Panc1 (cell line): ENCODE data around the gene RPL22L1.

ENCODE experiments used
- CTCF ChIP-seq: fragments of 450-650 bp; IDR thresholded peaks from 2 replicates; pipeline ENCODE4 v1.5.1; 2017; ENCODE audit warnings: mild to moderate bottlenecking
- TF ChIP-seq, protein P1 (sequence below), 2 experiments: IDR thresholded peaks; 2 replicates each; pipeline ENCODE4 v1.6.1; 2011 to 2012; ENCODE audit warnings: low read depth in 2 of 2, control low read depth in 1 of 2, low read length in 1 of 2, mild to moderate bottlenecking in 1 of 2, moderate library complexity in 1 of 2; ENCODE audit not compliant: insufficient read depth in 1 of 2

DNA sequence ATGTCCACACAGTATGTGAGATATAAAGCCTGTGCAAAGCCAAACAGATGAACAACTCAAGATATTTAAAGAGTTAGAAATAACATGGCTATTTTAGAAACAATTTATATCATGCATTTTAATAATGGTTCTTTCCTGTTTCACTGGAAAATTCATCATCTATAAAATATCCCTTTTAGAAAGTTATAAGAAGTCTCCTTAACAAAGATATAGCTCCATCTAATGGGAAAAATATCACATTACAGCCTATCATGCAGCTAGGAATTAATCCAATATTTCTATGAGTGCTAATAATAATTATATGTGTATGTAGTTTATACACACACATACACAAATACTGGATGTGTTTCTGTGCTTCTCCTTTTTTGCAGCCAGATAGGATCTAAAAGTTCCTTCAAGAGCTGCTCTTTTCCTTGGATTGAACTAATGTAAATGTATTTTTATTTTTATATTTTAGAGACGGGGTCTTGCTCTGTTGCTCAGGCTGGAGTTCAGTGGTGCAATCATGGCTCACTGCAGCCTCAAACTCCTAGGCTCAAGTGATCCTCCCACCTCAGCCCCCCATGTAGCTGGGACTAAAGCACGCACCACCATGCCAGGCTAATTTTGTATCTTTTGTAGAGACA is 21.6 kb downstream of the RPL22L1 start:
- peak; percentile 69; the same call in 1 of the 2 replicates for TF ChIP-seq CTCF
- TF ChIP-seq, protein P1, sequence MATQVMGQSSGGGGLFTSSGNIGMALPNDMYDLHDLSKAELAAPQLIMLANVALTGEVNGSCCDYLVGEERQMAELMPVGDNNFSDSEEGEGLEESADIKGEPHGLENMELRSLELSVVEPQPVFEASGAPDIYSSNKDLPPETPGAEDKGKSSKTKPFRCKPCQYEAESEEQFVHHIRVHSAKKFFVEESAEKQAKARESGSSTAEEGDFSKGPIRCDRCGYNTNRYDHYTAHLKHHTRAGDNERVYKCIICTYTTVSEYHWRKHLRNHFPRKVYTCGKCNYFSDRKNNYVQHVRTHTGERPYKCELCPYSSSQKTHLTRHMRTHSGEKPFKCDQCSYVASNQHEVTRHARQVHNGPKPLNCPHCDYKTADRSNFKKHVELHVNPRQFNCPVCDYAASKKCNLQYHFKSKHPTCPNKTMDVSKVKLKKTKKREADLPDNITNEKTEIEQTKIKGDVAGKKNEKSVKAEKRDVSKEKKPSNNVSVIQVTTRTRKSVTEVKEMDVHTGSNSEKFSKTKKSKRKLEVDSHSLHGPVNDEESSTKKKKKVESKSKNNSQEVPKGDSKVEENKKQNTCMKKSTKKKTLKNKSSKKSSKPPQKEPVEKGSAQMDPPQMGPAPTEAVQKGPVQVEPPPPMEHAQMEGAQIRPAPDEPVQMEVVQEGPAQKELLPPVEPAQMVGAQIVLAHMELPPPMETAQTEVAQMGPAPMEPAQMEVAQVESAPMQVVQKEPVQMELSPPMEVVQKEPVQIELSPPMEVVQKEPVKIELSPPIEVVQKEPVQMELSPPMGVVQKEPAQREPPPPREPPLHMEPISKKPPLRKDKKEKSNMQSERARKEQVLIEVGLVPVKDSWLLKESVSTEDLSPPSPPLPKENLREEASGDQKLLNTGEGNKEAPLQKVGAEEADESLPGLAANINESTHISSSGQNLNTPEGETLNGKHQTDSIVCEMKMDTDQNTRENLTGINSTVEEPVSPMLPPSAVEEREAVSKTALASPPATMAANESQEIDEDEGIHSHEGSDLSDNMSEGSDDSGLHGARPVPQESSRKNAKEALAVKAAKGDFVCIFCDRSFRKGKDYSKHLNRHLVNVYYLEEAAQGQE (IDR thresholded peaks at IDR 0.05; ENCODE audit: insufficient read depth in 1 of 2, low read depth in 2 of 2, low read length in 1 of 2): no peak
